Measurements from ENCODE around the gene RPA4. TPM values are rescaled to one million over a fixed set of nuclear protein-coding genes. Genes with fewer than 3 reads are reported as not detected.

Gene RPA4
- total and polyA plus RNA-seq, 2 experiments from 2014 or later, result 1.3 to 1.5 TPM

- no peak overlapping the region for H2AFZ ChIP-seq
- H3K4me3 ChIP-seq, result no peak overlapping the region
- 79% methylated on average over 3 of the region's 3 CpGs for WGBS (ENCODE audit: low lambda C conversion rate, missing lambda C conversion rate)
- no peaks in the 10 kb centered on the region for H3K4me1 ChIP-seq (ENCODE audit: insufficient read depth)
- TF ChIP-seq EZH2 (IDR thresholded peaks at IDR 0.05; ENCODE audit: borderline replicate concordance), result no peak
- no peak for TF ChIP-seq CTCF (IDR thresholded peaks at IDR 0.05; ENCODE audit: poor library complexity)
- no peak for TF ChIP-seq EZH2phosphoT487 (IDR thresholded peaks at IDR 0.05; ENCODE audit: low read depth, severe bottlenecking, unreplicated experiment)
- no peaks in the 10 kb centered on the region for H3K9me3 ChIP-seq (ENCODE audit: low read depth)
- H3K4me2 ChIP-seq, result no peak overlapping the region
- no peaks in the 10 kb centered on the region for H3K9me2 ChIP-seq (replicated peaks; ENCODE audit: insufficient read depth)
- no peaks in the 10 kb centered on the region for H4K20me1 ChIP-seq (ENCODE audit: insufficient read depth, poor library complexity, severe bottlenecking)
- no peaks in the 10 kb centered on the region for H3K36me3 ChIP-seq (replicated peaks; ENCODE audit: insufficient read depth, low read depth)
- no peaks in the 10 kb centered on the region for H3K79me2 ChIP-seq
- H3K27ac ChIP-seq, result no peak overlapping the region
- no peaks in the 10 kb centered on the region for H3K27me3 ChIP-seq
- no peak for DNase-seq (ENCODE audit: low spot score)
These were observed 24.0 kb downstream of the RPA4 start for GRCh38 chrX:96907516-96908272.

- Histone ChIP-seq H3K9me2 (replicated peaks; ENCODE audit: insufficient read depth) (no peaks in the 10 kb centered on the region), H2AFZ (no peak overlapping the region), H3K79me2 (no peaks in the 10 kb centered on the region), H3K27ac (no peak overlapping the region), H3K4me2 (no peak overlapping the region), H3K36me3 (replicated peaks; ENCODE audit: insufficient read depth, low read depth) (no peaks in the 10 kb centered on the region), H4K20me1 (ENCODE audit: insufficient read depth, poor library complexity, severe bottlenecking) (no peaks in the 10 kb centered on the region), H3K9me3 (ENCODE audit: low read depth) (no peaks in the 10 kb centered on the region), H3K4me1 (ENCODE audit: insufficient read depth) (no peaks in the 10 kb centered on the region), H3K27me3 (no peaks in the 10 kb centered on the region), H3K4me3 (no peak overlapping the region)
- WGBS (ENCODE audit: low lambda C conversion rate, missing lambda C conversion rate), result 79% methylated on average over 5 of the region's 5 CpGs
- TF ChIP-seq EZH2phosphoT487 (IDR thresholded peaks at IDR 0.05; ENCODE audit: low read depth, severe bottlenecking, unreplicated experiment) (no peak), EZH2 (IDR thresholded peaks at IDR 0.05; ENCODE audit: borderline replicate concordance) (no peak), CTCF (IDR thresholded peaks at IDR 0.05; ENCODE audit: poor library complexity) (no peak)
- peak; percentile 25 for DNase-seq (ENCODE audit: low spot score)
These were observed 25.6 kb downstream of the RPA4 start for GRCh38 chrX:96909291-96909690.

- 90% methylated on average over 2 of the region's 2 CpGs for WGBS (ENCODE audit: low lambda C conversion rate, missing lambda C conversion rate)
These were observed 35.2 kb downstream of the RPA4 start for GRCh38 chrX:96918864-96919263.

GRCh38 chrX:96919672-96920071, 36.0 kb downstream of the RPA4 start:
- H3K27me3 ChIP-seq, result no peaks in the 10 kb centered on the region
- no peak for DNase-seq (ENCODE audit: low spot score)
- TF ChIP-seq CTCF (IDR thresholded peaks at IDR 0.05; ENCODE audit: poor library complexity) (no peak), EZH2phosphoT487 (IDR thresholded peaks at IDR 0.05; ENCODE audit: low read depth, severe bottlenecking, unreplicated experiment) (no peak), EZH2 (IDR thresholded peaks at IDR 0.05; ENCODE audit: borderline replicate concordance) (no peak)
- 95% methylated on average over 4 of the region's 4 CpGs for WGBS (ENCODE audit: low lambda C conversion rate, missing lambda C conversion rate)
- H4K20me1 ChIP-seq (ENCODE audit: insufficient read depth, poor library complexity, severe bottlenecking), result no peaks in the 10 kb centered on the region
- no peaks in the 10 kb centered on the region for H3K36me3 ChIP-seq (replicated peaks; ENCODE audit: insufficient read depth, low read depth)
- H3K9me2 ChIP-seq (replicated peaks; ENCODE audit: insufficient read depth), result no peaks in the 10 kb centered on the region
- no peaks in the 10 kb centered on the region for H3K4me1 ChIP-seq (ENCODE audit: insufficient read depth)
- H3K4me3 ChIP-seq, result no peak overlapping the region
- no peaks in the 10 kb centered on the region for H3K9me3 ChIP-seq (ENCODE audit: low read depth)
- no peak overlapping the region for H3K4me2 ChIP-seq
- H2AFZ ChIP-seq, result no peak overlapping the region
- H3K27ac ChIP-seq, result no peak overlapping the region
- no peaks in the 10 kb centered on the region for H3K79me2 ChIP-seq

More at GRCh38 chrX:96918864-96919263, 35.2 kb downstream of the RPA4 start:
- DNase-seq (ENCODE audit: low spot score), result no peak
- Histone ChIP-seq H3K4me2 (no peak overlapping the region), H3K4me3 (no peak overlapping the region), H3K9me3 (ENCODE audit: low read depth) (no peaks in the 10 kb centered on the region), H3K79me2 (no peaks in the 10 kb centered on the region), H3K9me2 (replicated peaks; ENCODE audit: insufficient read depth) (no peaks in the 10 kb centered on the region), H2AFZ (no peak overlapping the region), H3K27me3 (no peaks in the 10 kb centered on the region), H3K4me1 (ENCODE audit: insufficient read depth) (no peaks in the 10 kb centered on the region), H3K27ac (no peak overlapping the region), H3K36me3 (replicated peaks; ENCODE audit: insufficient read depth, low read depth) (no peaks in the 10 kb centered on the region), H4K20me1 (ENCODE audit: insufficient read depth, poor library complexity, severe bottlenecking) (no peaks in the 10 kb centered on the region)
- no peak for TF ChIP-seq EZH2phosphoT487 (IDR thresholded peaks at IDR 0.05; ENCODE audit: low read depth, severe bottlenecking, unreplicated experiment)
